ENCODE results near the gene EPB41L2.

The EPB41L2 gene

DNA sequence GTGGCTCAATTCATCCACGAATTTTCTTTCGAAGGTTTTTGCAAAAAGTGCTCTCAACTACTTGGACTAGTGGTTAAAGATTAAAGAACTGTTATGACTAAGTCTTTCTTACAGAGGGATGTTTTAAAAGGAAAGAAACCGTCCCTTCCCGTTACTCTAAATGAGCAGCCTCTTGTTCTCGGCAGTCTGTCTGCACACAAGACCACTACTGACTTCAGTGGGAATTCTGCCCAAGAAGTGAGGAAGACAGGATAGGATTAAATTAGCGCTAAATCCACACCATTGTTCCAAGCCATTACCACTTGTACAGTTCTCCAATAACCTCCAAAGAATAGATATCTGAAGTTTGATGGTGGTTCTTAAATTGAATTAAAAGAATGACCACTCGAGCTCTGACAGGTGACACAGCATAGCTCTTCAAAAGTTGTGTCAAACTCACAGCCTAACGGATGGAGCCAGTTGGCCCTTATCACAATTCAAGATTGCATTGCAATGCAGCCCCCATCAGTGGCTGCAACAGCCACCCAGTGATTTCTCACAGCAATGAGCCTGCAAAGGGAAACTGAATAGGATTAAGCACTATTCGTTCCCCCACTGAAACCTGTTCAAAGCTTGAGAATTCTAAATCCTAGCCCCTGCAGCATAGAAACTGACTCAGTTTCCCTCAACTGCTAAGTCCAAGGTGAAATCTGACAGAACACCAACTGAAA is 1.8 kb downstream of the EPB41L2 start:
- no peak for DNase-seq

GRCh38 chr6:131060311-131060710 is 2.7 kb downstream of the EPB41L2 start:
- no peak for DNase-seq

- DNase-seq: no peak
These were observed 3.6 kb downstream of the EPB41L2 start for GRCh38 chr6:131059486-131059885.

- DNase-seq: no peak
These were observed 4.8 kb downstream of the EPB41L2 start for GRCh38 chr6:131058236-131058635.

GRCh38 chr6:131054392-131055250 is 8.4 kb downstream of the EPB41L2 start:
- DNase-seq: no peak

GRCh38 chr6:131053546-131054240 is 9.4 kb downstream of the EPB41L2 start:
- no peak for DNase-seq

- DNase-seq: no peak
These were observed 10.9 kb downstream of the EPB41L2 start for GRCh38 chr6:131052181-131052580.

DNA sequence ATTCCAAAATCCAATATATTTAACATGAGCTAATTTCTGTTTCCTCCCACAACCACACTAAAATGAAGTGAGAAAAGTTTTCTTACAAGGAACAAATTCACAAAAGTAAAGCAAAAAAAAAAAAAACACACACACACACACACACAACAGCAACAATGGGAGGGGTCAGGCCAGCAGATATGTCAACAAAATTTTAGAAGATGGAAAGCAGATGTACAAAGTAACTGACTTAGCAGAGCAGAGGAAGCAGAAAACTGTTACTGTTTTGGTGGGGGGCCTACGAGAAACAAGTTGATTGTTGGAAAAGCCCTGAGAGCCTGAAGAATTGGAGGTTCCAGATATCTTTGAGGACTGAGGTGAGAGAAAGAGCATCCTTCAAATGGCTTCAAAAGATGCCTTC is 11.7 kb downstream of the EPB41L2 start:
- DNase-seq: no peak

GRCh38 chr6:131049608-131050007 is 13.4 kb downstream of the EPB41L2 start:
- DNase-seq: no peak

DNA sequence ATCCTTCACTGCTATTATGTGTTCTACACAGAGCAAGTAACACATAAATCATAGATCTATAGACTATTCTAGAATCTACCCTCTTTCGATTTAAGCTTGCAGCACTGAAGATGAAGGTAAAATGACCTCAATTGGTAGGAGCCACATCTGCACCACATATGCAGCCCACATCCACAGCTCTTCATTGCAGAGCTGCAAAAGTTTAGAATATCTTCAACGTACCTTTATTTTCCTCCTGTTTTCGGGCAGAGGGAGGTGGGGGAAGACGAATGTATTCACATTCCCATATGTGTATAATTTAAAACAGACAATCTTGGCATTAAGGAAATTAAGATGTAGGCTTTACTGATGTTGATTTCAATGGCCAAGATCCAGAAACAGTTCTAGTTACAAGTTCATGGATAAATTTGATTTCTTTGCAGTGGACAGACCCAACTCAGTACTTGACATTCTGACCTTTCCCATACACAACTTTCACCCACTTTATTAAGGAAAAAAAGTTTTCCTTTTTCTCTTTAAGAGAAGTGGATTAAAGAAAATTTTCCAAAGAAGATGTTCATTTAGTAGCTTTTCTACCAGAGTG is 14.0 kb downstream of the EPB41L2 start:
- DNase-seq: no peak

DNA sequence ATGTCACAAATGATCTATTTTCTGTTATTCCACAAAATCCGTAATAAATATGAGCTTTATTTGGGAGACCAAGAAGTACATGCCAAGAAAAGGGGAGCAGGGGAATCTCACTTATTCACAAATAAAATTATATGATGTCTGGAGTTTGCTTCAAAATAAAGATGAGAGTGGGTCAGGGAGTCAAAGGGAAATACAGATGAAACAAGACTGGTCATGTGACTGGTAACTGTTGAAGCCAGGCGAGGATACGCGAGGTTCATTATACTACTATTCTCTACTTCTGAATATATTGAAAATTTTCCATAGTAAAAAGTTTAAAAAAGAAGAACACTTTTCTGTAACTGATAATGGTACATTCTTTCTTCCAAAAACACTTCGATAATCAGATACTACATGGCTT is 14.6 kb downstream of the EPB41L2 start:
- no peak for DNase-seq

- no peak for DNase-seq
These were observed 17.9 kb downstream of the EPB41L2 start for GRCh38 chr6:131045139-131045538.

GRCh38 chr6:131043902-131044447 is 19.1 kb downstream of the EPB41L2 start:
- DNase-seq: no peak

GRCh38 chr6:131042664-131043063 is 20.4 kb downstream of the EPB41L2 start:
- DNase-seq: peak; percentile 36

GRCh38 chr6:131041814-131042213 is 21.2 kb downstream of the EPB41L2 start:
- DNase-seq: no peak

GRCh38 chr6:131040866-131041265 is 22.2 kb downstream of the EPB41L2 start:
- DNase-seq: no peak

DNA sequence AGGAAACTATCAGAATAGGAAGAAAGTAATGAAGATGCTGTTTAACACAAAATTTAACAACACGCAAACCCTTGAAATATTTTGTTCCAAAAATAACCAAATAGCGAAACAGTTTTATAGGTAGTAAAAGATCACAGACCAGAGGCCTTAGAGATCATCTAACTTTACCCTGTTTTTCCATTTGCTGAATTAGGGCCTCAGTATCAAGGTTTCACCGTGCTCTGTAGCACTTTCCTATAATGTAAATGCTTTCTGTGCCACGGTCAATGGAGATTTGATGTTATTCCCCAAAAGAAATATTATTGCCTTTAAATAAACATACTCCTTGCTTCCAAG is 23.7 kb downstream of the EPB41L2 start:
- no peak for DNase-seq

DNA sequence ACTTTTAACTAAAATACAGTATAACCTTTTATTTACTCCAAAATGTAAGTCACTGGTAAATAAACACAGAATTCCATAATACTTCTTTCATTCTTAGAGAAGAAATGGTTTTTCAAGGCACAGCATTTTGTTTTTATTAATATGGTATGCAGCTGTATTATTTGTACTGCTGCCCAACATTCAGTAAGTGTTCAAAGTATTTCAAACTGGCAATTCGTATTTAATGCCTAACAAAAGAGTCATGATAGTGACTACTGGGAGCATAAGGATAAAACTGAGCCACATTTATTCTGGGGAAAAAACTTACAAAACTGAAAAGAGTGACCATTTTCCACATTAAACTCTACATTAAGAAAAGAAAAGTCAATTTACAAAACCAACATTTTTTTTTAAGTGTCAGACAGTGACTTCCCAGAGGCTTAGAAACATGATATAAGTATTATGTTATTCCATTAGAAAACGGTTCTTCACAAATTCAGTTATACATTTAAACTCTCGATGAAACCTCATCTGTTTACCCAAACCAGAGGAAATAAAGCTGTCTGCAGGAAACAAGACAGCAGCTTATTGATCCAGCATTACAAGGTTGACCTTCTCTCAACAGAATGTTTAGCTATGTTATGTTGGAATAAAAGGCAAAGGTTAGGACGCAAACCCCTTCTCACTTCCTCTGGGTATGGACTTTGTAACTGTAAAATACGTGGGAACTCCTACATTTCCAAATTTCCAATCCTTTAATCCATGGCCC is 24.3 kb downstream of the EPB41L2 start:
- DNase-seq: no peak

GRCh38 chr6:131037194-131037897 is 25.7 kb downstream of the EPB41L2 start:
- no peak for DNase-seq

DNA sequence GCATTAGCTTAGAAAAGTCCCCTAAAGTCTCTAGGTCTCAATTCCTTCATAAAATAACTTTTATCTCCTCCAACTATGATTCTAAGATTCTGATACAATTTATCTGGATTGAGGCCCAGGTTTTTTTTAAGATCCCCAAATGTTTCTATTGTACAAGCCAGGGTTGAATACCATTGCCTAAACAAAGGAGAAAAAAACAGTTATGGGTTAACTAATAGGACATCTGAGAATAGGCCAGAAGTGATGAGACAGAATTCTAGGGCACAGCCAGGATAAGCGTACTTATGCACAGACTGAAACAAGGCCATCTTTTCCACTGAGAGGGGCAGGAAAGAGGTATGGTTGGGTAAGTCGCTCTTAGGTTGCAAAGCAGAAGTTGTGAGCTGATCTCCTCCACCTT is 26.4 kb downstream of the EPB41L2 start:
- no peak for DNase-seq

GRCh38 chr6:131036143-131036542 is 26.9 kb downstream of the EPB41L2 start:
- DNase-seq: no peak

GRCh38 chr6:131035582-131035981 is 27.5 kb downstream of the EPB41L2 start:
- no peak for DNase-seq
